Activated CD8-positive, alpha-beta T cell treated with anti-CD3 and anti-CD28 coated beads, Interleukin-2, amount 10 ng/mL, durations not matched to agents 7 days and 5 days (primary cell): ENCODE results near the gene UBIAD1. TPM values are rescaled to one million over a fixed set of nuclear protein-coding genes. Genes with fewer than 3 reads are reported as not detected.
A peak's percentile ranks its signal among the peaks of the same experiment; 100 is the strongest.

ENCODE experiments used
- ATAC-seq: fragments of 150-1000 bp; cut with Tn5 transposase; one replicate; pipeline ENCODE4 v1.10.0; 2021; ENCODE audit warnings: moderate library complexity
- CTCF ChIA-PET: fragments of 350-600 bp; sonication (Branson Sonifier 250); formaldehyde crosslinking; loops from one replicate; lab custom pipeline; 2021; ENCODE audit warnings: antibody characterized with exemption; lab: Charles Lee
- POLR2A ChIA-PET: fragments of 350-600 bp; sonication (Branson Sonifier 250); formaldehyde crosslinking; loops from one replicate; lab custom pipeline; 2021; ENCODE audit warnings: antibody characterized with exemption; lab: Charles Lee
- DNase-seq: peaks from one replicate; pipeline ENCODE4 v3.0.0-alpha.2; 2020
- H3K27ac Mint-ChIP-seq: one replicate; pipeline ENCODE4 v1.8.0; 2021; ENCODE audit warnings: mild to moderate bottlenecking, mixed read lengths
- H3K27me3 Mint-ChIP-seq: one replicate; pipeline ENCODE4 v1.8.0; 2021; ENCODE audit warnings: low read depth, mixed read lengths
- H3K36me3 Mint-ChIP-seq: one replicate; pipeline ENCODE4 v1.8.0; 2021; ENCODE audit warnings: low read depth, mixed read lengths
- H3K4me1 Mint-ChIP-seq: one replicate; pipeline ENCODE4 v1.8.0; 2021; ENCODE audit warnings: low read depth, mixed read lengths
- H3K4me3 Mint-ChIP-seq: one replicate; pipeline ENCODE4 v1.8.0; 2021; ENCODE audit warnings: mild to moderate bottlenecking, mixed read lengths
- H3K9me3 Mint-ChIP-seq: one replicate; pipeline ENCODE4 v1.8.0; 2022; ENCODE audit warnings: mixed read lengths; ENCODE audit not compliant: insufficient read depth
- total RNA-seq, 2 experiments: library from RNA; stranded (reverse); gene quantifications; one replicate each; pipeline ENCODE4 v1.2.3, GENCODE V29; 2021

The UBIAD1 gene
- total RNA-seq, 2 experiments from 2014 or later = 30.8 to 33.7 TPM

GRCh38 chr1:11280719-11281376, 7.8 kb downstream of the UBIAD1 start:
- CTCF ChIA-PET = interaction anchor here (0.7 to 1.7 kb wide), 11 partner anchors 8 to 628 kb away, joined by 3 to 6 read pairs (median 3); partner anchors contain the start of genes MTOR, SRM and UBIAD1
- Mint-ChIP-seq H3K9me3 (no peaks in the 10 kb centered on the region), H3K27ac (peak overlapping the region; percentile 86), H3K4me3 (peak overlapping the region; percentile 28), H3K4me1 (peaks cover 85% of the 10 kb centered on the region), H3K36me3 (peaks cover 78% of the 10 kb centered on the region), H3K27me3 (no peaks in the 10 kb centered on the region)
- peak; percentile 50 for DNase-seq
- peak; percentile 58 for ATAC-seq
- POLR2A ChIA-PET = interaction anchor here (1.2 to 1.6 kb wide), 3 partner anchors 7 to 627 kb away, joined by 5 to 10 read pairs (median 6); partner anchors contain the start of genes MTOR and UBIAD1

- DNase-seq = no peak
- Mint-ChIP-seq H3K9me3 (no peaks in the 10 kb centered on the region), H3K4me1 (peaks cover 85% of the 10 kb centered on the region), H3K36me3 (peaks cover 79% of the 10 kb centered on the region), H3K27ac (peak overlapping the region; percentile 86), H3K4me3 (peak overlapping the region; percentile 28), H3K27me3 (no peaks in the 10 kb centered on the region)
- no peak for ATAC-seq
- POLR2A ChIA-PET = interaction anchor here (1.2 to 1.6 kb wide), 3 partner anchors 8 to 626 kb away, joined by 5 to 10 read pairs (median 6); partner anchors contain the start of genes MTOR and UBIAD1
- CTCF ChIA-PET = interaction anchor here (0.7 to 3.0 kb wide), 9 partner anchors 9 to 364 kb away, joined by 3 to 12 read pairs (median 3); partner anchors contain the start of genes MTOR, SRM and UBIAD1
Observed at GRCh38 chr1:11281518-11282331, 8.7 kb downstream of the UBIAD1 start.

- Mint-ChIP-seq H3K27ac (peak overlapping the region; percentile 86), H3K4me1 (peaks cover 77% of the 10 kb centered on the region), H3K36me3 (peaks cover 78% of the 10 kb centered on the region), H3K27me3 (no peaks in the 10 kb centered on the region), H3K4me3 (no peak overlapping the region), H3K9me3 (no peaks in the 10 kb centered on the region)
- ChIA-PET CTCF (interaction anchor here (0.9 to 3.0 kb wide), 6 partner anchors 8 to 246 kb away, joined by 3 to 12 read pairs (median 6); partner anchors contain the start of gene MTOR), POLR2A (interaction anchor here (0.7 to 2.0 kb wide), 3 partner anchors 8 to 21 kb away, joined by 3 to 6 read pairs (median 6); partner anchors contain the start of genes MTOR and UBIAD1)
- ATAC-seq = no peak
- DNase-seq = no peak
Observed at GRCh38 chr1:11283151-11283550, 10.2 kb downstream of the UBIAD1 start.

- Mint-ChIP-seq H3K27ac (peak overlapping the region; percentile 85), H3K27me3 (no peaks in the 10 kb centered on the region), H3K4me3 (peak overlapping the region; percentile 59), H3K9me3 (no peaks in the 10 kb centered on the region), H3K4me1 (peaks cover 65% of the 10 kb centered on the region), H3K36me3 (peaks cover 77% of the 10 kb centered on the region)
- DNase-seq (no peak), ATAC-seq (peak; percentile 46)
- CTCF ChIA-PET = interaction anchor here (2.0 to 3.0 kb wide), 2 partner anchors 11 to 44 kb away, joined by 6 to 12 read pairs; no protein-coding TSS in a partner anchor
- POLR2A ChIA-PET = interaction anchor here (1.3 to 2.0 kb wide), 2 partner anchors 10 to 11 kb away, joined by 4 to 6 read pairs; partner anchors contain the start of gene UBIAD1
Observed at GRCh38 chr1:11284784-11285183, 11.8 kb downstream of the UBIAD1 start.

GRCh38 chr1:11285883-11286734, 13.1 kb downstream of the UBIAD1 start:
- Mint-ChIP-seq H3K9me3 (no peaks in the 10 kb centered on the region), H3K27me3 (no peaks in the 10 kb centered on the region), H3K27ac (peak overlapping the region; percentile 85), H3K4me1 (peaks cover 55% of the 10 kb centered on the region), H3K36me3 (peaks cover 73% of the 10 kb centered on the region), H3K4me3 (peak overlapping the region; percentile 22)
- DNase-seq (no peak), ATAC-seq (no peak)
- POLR2A ChIA-PET = no interaction called here
- CTCF ChIA-PET = interaction anchor here (1.0 to 1.2 kb wide), 2 partner anchors 88 to 433 kb away, joined by 3 read pairs; no protein-coding TSS in a partner anchor

- Mint-ChIP-seq H3K9me3 (no peaks in the 10 kb centered on the region), H3K27me3 (no peaks in the 10 kb centered on the region), H3K36me3 (peaks cover 70% of the 10 kb centered on the region), H3K4me1 (peaks cover 52% of the 10 kb centered on the region), H3K27ac (peak overlapping the region; percentile 85), H3K4me3 (no peak overlapping the region)
- DNase-seq = no peak
- ChIA-PET POLR2A (no interaction called here), CTCF (interaction anchor here (1.0 to 1.2 kb wide), 2 partner anchors 89 to 433 kb away, joined by 3 read pairs; no protein-coding TSS in a partner anchor)
- no peak for ATAC-seq
Observed at GRCh38 chr1:11286735-11287410, 13.9 kb downstream of the UBIAD1 start.

GRCh38 chr1:11289064-11289463, 16.1 kb downstream of the UBIAD1 start:
- Mint-ChIP-seq H3K36me3 (peaks cover 61% of the 10 kb centered on the region), H3K9me3 (no peaks in the 10 kb centered on the region), H3K27ac (no peak overlapping the region), H3K4me3 (no peak overlapping the region), H3K27me3 (no peaks in the 10 kb centered on the region), H3K4me1 (peaks cover 44% of the 10 kb centered on the region)
- DNase-seq = no peak
- POLR2A ChIA-PET = no interaction called here
- no peak for ATAC-seq
- CTCF ChIA-PET = interaction anchor here (0.8 to 1.1 kb wide), 2 partner anchors 9 to 13 kb away, joined by 3 read pairs; no protein-coding TSS in a partner anchor

- POLR2A ChIA-PET = no interaction called here
- no peaks in the 10 kb centered on the region for H3K9me3 Mint-ChIP-seq
- peaks cover 44% of the 10 kb centered on the region for H3K4me1 Mint-ChIP-seq
- no peak for DNase-seq
- H3K36me3 Mint-ChIP-seq = peaks cover 61% of the 10 kb centered on the region
- no peak overlapping the region for H3K27ac Mint-ChIP-seq
- no peak overlapping the region for H3K4me3 Mint-ChIP-seq
- H3K27me3 Mint-ChIP-seq = no peaks in the 10 kb centered on the region
- CTCF ChIA-PET = interaction anchor here (0.9 to 1.5 kb wide), 2 partner anchors 9 to 253 kb away, joined by 3 read pairs; no protein-coding TSS in a partner anchor
- ATAC-seq = no peak
Observed at GRCh38 chr1:11291049-11291448, 18.1 kb downstream of the UBIAD1 start.

GRCh38 chr1:11293856-11294255, 20.9 kb downstream of the UBIAD1 start:
- CTCF ChIA-PET = interaction anchor here (3.6 kb wide), 1 partner anchor 52 kb away, joined by 17 read pairs; no protein-coding TSS in a partner anchor
- Mint-ChIP-seq H3K4me1 (peaks cover 51% of the 10 kb centered on the region), H3K27me3 (no peaks in the 10 kb centered on the region), H3K4me3 (no peak overlapping the region), H3K36me3 (peaks cover 48% of the 10 kb centered on the region), H3K9me3 (no peaks in the 10 kb centered on the region), H3K27ac (no peak overlapping the region)
- no peak for DNase-seq
- POLR2A ChIA-PET = no interaction called here
- no peak for ATAC-seq

- H3K4me1 Mint-ChIP-seq = peaks cover 51% of the 10 kb centered on the region
- CTCF ChIA-PET = interaction anchor here (0.7 to 3.6 kb wide), 4 partner anchors 12 to 257 kb away, joined by 3 to 17 read pairs (median 8); no protein-coding TSS in a partner anchor
Observed at GRCh38 chr1:11294951-11295350, 22.0 kb downstream of the UBIAD1 start.

More at GRCh38 chr1:11294951-11295350, 22.0 kb downstream of the UBIAD1 start:
- no peaks in the 10 kb centered on the region for H3K9me3 Mint-ChIP-seq
- no peak overlapping the region for H3K4me3 Mint-ChIP-seq
- peaks cover 43% of the 10 kb centered on the region for H3K36me3 Mint-ChIP-seq
- POLR2A ChIA-PET = interaction anchor here (0.7 kb wide), 1 partner anchor 10 kb away, joined by 4 read pairs; no protein-coding TSS in a partner anchor
- DNase-seq (peak; percentile 41), ATAC-seq (peak; percentile 62)
- H3K27me3 Mint-ChIP-seq = no peaks in the 10 kb centered on the region
- peak overlapping the region; percentile 89 for H3K27ac Mint-ChIP-seq
